PFSK-1 (cell line): ENCODE measurements around the gene ULK3.

Source experiments
- POLR2AphosphoS5 ChIP-seq: IDR thresholded peaks from 2 replicates; pipeline ENCODE4 v1.6.1; 2012; ENCODE audit warnings: low read depth, mild to moderate bottlenecking, control low read depth, low read length, moderate library complexity
- SIN3A ChIP-seq: IDR thresholded peaks from 2 replicates; pipeline ENCODE4 v1.6.1; 2012; ENCODE audit warnings: mild to moderate bottlenecking, low read length, moderate library complexity, borderline replicate concordance; ENCODE audit not compliant: insufficient read depth
- TAF1 ChIP-seq: IDR thresholded peaks from 2 replicates; pipeline ENCODE4 v1.6.1; 2012; ENCODE audit warnings: low read length, control low read depth, borderline replicate concordance; ENCODE audit not compliant: insufficient read depth
- TF ChIP-seq, protein P1 (sequence below), 2 experiments: IDR thresholded peaks; 2 replicates each; pipeline versions ENCODE4 v1.6.1 to v1.8.0; 2011 to 2012; ENCODE audit warnings: low read depth in 2 of 2, low read length in 2 of 2, control low read depth in 1 of 2, inconsistent platforms in 1 of 2, mild to moderate bottlenecking in 1 of 2, moderate library complexity in 1 of 2; ENCODE audit not compliant: insufficient read depth in 1 of 2

DNA sequence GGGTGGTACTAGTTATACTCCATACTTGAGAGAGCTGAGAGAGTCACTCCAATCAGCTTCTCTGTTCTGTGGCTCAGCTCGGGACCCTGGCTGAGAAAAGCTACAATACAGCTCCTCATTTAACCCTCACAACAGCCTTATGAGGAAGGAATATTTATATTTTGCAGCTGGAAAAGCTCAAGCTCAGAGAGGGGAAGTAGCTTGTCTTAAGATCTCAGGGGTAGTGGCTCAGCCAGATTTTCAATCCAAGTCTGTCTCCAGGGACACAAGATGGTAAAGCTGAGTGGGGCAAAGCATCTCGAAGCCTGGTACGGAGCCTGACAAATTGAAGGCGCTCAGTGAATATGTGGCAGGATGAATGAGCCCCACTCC, 15.4 kb upstream of the ULK3 start:
- TF ChIP-seq POLR2AphosphoS5: no peak
- no peak for TF ChIP-seq SIN3A
- TF ChIP-seq TAF1: no peak
- TF ChIP-seq, protein P1, sequence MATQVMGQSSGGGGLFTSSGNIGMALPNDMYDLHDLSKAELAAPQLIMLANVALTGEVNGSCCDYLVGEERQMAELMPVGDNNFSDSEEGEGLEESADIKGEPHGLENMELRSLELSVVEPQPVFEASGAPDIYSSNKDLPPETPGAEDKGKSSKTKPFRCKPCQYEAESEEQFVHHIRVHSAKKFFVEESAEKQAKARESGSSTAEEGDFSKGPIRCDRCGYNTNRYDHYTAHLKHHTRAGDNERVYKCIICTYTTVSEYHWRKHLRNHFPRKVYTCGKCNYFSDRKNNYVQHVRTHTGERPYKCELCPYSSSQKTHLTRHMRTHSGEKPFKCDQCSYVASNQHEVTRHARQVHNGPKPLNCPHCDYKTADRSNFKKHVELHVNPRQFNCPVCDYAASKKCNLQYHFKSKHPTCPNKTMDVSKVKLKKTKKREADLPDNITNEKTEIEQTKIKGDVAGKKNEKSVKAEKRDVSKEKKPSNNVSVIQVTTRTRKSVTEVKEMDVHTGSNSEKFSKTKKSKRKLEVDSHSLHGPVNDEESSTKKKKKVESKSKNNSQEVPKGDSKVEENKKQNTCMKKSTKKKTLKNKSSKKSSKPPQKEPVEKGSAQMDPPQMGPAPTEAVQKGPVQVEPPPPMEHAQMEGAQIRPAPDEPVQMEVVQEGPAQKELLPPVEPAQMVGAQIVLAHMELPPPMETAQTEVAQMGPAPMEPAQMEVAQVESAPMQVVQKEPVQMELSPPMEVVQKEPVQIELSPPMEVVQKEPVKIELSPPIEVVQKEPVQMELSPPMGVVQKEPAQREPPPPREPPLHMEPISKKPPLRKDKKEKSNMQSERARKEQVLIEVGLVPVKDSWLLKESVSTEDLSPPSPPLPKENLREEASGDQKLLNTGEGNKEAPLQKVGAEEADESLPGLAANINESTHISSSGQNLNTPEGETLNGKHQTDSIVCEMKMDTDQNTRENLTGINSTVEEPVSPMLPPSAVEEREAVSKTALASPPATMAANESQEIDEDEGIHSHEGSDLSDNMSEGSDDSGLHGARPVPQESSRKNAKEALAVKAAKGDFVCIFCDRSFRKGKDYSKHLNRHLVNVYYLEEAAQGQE (IDR thresholded peaks at IDR 0.05; ENCODE audit: insufficient read depth in 1 of 2, low read depth in 2 of 2, low read length in 2 of 2): no peak
